ENCODE results near the gene ESRRB.

The ESRRB gene

DNA sequence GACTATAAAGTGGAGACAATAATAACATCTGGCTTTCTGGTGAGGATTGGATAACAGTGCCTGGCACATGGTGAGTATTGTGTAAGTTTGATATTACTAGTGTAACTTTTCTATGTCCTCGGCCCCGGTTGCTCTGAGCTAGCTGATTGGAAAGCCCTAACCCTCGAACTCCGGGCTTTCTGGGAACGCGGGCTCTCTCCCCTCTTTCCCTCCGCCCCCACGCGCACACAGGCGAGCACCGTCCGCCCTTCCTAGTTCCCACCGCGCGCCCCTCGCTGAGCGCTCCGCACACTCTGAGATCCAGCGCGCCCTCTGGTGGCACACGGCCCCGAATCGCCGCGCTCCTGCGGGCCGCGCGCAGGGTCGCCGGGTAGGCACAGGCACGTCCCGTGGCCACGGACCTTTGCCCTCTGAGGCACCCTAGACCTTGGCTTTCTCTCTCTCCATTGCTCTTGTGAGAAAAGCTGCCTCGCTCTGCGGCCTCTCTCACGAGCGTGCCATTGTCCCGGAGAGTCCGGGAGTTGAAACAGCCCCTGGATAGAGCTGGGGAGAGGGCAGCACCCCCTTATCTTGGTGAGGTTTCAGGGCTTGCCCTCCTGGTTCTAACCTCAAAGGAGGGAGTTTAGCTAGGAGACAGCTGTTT, 23.2 kb upstream of the ESRRB start:
- peak; percentile 61 for DNase-seq

DNA sequence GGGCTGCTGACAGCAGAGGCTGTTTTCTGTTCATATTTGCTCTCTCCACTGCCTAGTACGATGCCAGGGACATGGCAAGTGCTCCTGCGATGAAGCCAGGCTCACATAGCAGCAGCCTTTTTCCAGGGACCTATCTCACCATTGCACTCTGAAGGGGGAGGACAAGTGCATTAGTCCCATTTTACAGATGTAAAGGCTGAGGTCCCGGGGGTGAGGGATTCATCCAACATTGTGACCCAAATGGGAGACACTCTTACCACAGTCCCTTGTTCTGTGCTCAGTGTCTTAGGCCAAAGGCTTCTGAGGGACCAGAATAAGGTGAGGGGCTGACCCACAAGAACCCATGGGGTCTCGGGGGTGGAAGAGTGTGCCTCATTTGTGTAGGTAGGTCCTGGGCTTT, 21.6 kb upstream of the ESRRB start:
- no peak for DNase-seq

GRCh38 chr14:76355771-76356170, 20.2 kb upstream of the ESRRB start:
- DNase-seq, result no peak

DNA sequence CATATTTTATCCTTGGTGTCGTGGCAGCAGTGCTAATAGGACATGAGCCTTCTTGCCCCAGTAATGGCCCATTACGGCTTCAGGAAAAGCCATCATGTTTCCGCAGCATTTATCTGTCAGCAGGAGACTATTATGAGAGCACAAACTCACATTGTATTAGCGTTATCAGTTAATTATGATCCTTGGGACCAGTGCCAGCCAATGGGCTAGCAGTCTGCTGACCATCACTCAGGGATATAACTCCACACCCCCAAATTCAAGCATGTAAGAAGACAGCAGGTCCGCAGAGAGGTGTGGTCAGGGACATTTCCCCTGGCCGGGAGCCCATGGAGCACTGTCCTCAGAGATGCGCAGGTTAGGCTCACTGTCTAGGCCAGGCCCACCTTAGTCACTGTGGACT, 4.9 kb upstream of the ESRRB start:
- DNase-seq, result no peak

GRCh38 chr14:76373456-76373855, 2.5 kb upstream of the ESRRB start:
- DNase-seq, result no peak

GRCh38 chr14:76375484-76375883, 453 bp upstream of the ESRRB start:
- no peak for DNase-seq

DNA sequence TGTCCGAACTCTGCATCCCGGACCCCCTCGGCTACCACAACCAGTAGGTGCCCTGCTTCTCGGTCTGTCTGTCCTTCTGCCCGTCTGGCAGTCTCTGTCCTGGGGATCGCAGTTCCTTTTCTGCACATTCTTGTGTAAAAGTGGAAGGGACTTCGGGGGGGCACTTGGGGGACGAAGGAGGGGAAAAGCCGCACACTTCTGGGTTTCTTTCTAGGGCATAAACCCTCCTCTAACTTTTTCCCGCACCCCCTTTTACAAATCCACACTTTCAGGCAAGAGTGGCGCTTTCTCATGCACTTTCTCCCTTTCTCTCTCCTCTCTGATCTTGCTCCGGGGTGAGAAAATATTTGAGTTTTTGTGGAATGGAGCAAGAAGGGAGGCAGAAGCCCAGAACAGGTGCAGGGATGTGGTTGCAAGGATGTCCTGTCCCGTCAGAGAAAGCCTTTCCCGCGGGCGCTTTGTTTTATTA, 506 bp downstream of the ESRRB start:
- no peak for DNase-seq

DNA sequence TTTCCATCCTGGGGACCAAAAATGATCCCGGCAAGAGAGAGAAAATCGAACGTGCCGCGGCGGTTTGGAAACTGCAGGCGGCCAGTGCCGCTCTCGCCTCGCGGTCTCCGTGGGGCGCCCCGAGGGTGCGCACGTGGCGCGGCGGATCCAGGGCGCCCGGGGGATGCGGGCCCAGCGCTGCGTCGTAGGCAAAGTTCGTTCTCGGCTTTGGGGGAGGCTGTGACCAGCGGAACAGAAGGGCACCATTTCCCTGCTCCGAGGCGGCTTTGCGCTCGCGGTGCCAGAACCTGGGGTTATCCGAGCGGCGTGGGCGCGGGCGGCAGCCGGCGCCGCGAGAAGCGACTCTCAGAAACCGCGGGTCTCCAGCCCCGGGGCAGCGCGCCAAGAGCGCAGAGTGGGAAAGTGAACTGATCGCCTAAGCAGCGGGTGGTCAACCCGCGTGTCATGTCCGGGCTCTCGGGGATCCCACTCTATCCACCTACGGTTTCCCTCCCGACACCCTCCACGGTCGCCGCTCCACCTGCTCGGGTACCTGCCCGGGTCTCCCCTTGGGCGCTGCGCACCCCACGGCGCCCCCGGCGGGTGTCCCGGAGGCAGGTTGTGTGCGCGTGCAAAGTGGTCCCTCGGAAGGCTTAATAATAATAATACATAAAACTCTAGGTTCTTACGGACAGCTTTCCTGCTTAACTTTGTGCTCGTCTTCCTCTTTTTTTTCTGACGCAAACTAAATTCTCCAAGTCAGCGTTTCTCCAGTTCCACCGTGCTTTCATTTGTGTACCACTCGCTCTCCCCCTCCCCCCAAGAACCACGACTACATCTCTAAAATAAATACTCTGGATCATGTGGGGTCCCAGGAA, 1.2 kb downstream of the ESRRB start:
- DNase-seq, result no peak

DNA sequence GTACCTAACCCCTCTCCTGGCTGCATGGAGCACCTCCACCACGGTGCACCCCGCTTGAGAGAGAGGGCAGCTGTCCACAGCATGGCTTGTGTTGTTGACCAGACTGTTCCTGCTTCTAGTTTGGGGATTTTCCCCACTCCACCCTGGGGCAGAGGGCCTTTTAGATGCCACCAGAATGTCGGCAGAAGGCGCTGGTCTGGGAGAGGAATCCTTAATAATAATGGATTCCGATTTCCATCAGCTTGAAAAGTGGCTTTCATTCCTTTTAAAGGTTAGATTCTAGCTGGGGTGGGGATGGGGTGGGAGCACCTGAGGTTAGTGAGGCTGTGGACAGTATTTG, 1.8 kb downstream of the ESRRB start:
- no peak for DNase-seq

DNA sequence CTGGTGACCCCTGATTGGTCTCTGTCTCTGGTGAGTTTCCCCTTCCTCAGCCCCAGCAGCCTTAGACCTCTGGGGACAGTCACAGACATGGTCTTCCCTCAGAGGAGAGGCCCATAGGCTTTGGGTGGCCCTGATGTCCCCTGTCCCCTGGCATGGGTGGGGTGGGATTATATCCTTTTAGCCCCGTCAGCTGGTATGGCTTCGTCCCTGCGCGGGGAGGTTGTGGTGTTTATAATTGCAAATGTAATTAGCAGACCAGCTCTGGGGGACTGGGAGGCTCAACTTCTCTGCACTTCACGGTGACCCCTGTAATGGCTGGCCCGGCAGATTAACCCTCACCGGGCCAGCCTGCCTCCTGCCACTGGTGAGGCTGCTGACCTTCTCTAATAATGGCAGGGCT, 5.1 kb downstream of the ESRRB start:
- no peak for DNase-seq

- no peak for DNase-seq
Measured at GRCh38 chr14:76381817-76382494, 6.0 kb downstream of the ESRRB start.

DNA sequence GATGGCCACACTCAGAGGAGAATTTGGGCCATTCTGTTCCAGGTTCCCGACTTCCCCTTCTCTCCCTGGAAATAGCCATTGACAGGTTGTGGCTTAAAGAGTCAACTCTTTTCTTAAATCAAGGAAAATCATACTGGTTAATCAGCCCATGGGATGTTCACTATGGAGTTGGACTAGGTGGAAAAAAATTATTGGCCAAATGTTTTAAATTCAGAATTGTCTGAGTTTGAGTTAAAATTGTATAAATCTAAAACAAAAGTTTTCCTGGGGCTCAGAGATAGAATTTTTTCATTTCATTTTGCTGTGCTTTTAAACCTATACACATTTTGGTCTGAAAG, 6.5 kb downstream of the ESRRB start:
- no peak for DNase-seq

DNA sequence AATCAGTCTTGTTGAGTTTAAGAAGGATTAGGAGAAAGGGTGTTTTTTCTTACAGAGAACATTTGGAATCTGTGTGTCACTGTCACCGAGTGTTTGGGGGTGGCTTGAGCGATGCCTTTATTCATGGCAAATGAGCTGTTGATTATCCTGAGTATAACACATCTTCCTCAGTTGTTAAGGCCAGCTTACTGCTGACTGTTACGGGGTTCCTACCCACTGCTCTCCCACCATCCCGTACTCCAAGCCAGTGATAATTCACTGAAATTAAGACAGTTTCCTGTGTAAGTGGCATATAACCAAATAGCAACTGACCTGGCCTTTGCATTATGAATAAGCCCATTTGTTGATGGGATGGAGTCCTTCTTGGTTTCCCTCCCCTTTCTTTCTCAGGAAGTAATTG, 9.5 kb downstream of the ESRRB start:
- no peak for DNase-seq

- peak; percentile 51 for DNase-seq
Measured at GRCh38 chr14:76386944-76387782, 11.2 kb downstream of the ESRRB start.

DNA sequence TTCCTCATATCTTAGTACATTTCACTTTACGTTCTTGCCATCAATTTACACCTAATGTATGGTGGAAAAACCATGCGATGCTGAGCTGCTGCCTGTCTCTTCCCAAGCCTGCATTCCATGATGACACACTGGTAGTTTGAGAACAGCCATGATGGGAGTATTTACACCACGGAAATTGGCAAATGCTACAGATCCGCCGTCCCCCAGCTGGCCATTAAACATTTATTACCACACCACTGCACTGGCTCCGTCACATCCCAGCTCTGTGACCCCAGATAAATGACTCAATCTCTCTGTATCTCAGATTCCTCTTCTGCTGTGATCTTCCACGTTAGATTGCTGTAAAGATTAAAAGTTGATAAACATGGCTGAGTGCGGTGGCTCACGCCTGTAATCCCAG, 13.9 kb downstream of the ESRRB start:
- no peak for DNase-seq

GRCh38 chr14:76390621-76391020, 14.7 kb downstream of the ESRRB start:
- no peak for DNase-seq

DNA sequence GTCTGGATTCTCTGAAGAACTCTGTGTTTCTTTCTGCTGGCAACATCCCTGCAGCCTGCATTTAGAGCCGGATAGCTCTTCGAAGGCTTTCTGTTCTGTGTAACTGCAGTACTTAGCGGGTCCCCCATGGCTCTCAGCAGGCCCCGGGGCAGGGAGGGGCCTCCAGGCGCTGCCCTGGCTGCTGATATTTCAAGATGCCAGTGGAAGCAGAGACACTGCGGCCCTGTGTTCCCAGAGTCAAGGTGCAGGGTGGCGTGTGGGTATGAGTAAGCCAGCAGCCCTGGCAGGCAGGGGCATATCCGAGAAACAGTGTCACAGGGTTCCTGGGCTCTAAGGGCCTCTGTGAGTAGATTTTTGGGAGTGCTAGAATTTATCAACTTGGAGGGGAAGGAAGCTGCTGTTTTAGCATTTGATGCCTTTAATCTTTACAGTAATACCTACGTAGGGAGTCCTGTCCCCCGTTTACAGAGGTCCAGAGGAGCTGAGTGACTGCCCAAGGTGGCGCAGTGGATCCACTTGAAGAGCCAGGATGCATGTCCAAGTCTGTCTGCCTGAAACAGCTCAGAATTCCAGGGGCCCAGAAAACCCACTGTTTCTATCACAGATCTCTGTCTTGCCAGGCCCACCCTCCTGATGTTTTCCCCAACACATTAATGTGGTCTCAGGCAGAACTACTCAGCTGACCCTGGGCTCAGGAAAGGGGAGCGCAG, 16.2 kb downstream of the ESRRB start:
- DNase-seq, result no peak

- DNase-seq, result no peak
Measured at GRCh38 chr14:76394569-76394968, 18.6 kb downstream of the ESRRB start.

- DNase-seq, result no peak
Measured at GRCh38 chr14:76395161-76395560, 19.2 kb downstream of the ESRRB start.

- DNase-seq, result no peak
Measured at GRCh38 chr14:76396714-76397187, 20.8 kb downstream of the ESRRB start.

DNA sequence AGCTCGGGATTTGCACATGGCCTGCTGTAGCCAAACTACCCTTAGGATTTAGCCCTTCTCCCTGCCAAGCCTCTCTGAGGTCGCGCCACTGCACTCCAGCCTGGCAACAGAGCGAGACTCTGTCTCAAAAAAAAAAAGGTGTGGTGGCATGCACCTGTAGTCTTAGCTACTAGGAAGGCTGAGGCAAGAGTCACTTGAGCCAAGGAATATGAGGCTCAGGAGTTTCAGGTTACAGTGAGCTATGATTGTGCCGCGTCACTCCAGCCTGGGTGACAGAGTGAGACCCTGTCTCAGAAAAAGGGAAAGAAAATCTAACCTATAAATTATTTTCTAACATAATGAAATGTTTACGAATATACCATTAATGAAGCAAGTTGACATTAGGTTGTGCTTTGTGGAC, 29.7 kb downstream of the ESRRB start:
- DNase-seq, result no peak

GRCh38 chr14:76407449-76408150, 31.7 kb downstream of the ESRRB start:
- no peak for DNase-seq

Measured in activated T-cell treated with anti-CD3 and anti-CD28 coated beads, Interleukin-2, amount 50 U/mL, for 1 hour (primary cell).